ENCODE data around the gene SPACA6. TPM values are rescaled to one million over a fixed set of nuclear protein-coding genes. Genes with fewer than 3 reads are reported as not detected.

SPACA6 gene
- total RNA-seq, 1 experiment from 2014 or later: 18.9 TPM

DNA sequence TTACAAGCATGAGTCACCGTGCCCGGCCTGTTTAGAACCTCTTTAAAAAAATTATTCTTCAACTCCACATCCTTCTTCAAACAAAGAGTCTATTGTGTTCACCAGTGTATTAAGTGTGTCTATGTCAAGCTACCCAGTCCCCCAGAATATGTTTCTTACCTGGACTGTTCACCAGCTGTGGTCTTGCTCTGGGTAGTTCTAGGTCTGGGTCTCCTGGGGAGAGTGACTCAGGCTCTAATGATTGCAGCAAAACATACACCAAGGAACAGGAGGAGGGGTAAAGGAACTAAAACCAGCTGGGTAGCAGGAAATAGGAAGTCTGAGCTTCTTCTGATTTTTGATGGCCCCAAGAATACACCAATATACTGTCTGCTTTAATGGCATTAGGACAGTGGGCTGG is 58.5 kb downstream of the SPACA6 start, which contains the start of gene FPR1:
TSS of gene FPR1 (minus strand) at position 224 of the 400 bp plus-strand sequence. CDS start 4,884 bp downstream, outside the sequence.
- Mint-ChIP-seq H3K9me3 (peaks cover 43 to 90% of the 10 kb centered on the region in 2 experiments), H3K27ac (no peak within 1 kb of the TSS; a peak in 1 of 7 replicates), H3K36me3 (ENCODE audit: insufficient read depth in 1 of 3, low read depth in 3 of 3) (peaks cover 0 to 2% (median 0%) of the 10 kb centered on the region in 3 experiments; a peak in 1 of 7 replicates), H3K4me3 (no peak within 1 kb of the TSS; a peak in 1 of 5 replicates), H3K27me3 (ENCODE audit: low read depth) (peaks cover 18% of the 10 kb centered on the region), H3K4me1 (no peaks in the 10 kb centered on the region)
- WGBS (ENCODE audit: extremely low coverage, insufficient read length, low lambda C conversion rate): no CpG with 5 or more reads among the region's 2 CpGs
- Histone ChIP-seq H4K8ac (replicated peaks; ENCODE audit: insufficient read length, low read depth, low read length) (no peak within 1 kb of the TSS), H3K79me2 (ENCODE audit: insufficient read depth, low read length) (no peaks in the 10 kb centered on the region), H3K4ac (ENCODE audit: low read depth, low read length) (no peak within 1 kb of the TSS), H3T11ph (ENCODE audit: low read length) (no peak within 1 kb of the TSS), H3K4me1 (ENCODE audit: insufficient read depth, low read length) (no peaks in the 10 kb centered on the region), H3K56ac (ENCODE audit: insufficient read length, low read depth, low read length) (no peak within 1 kb of the TSS), H3K4me2 (ENCODE audit: insufficient read depth, insufficient read length, low read length) (no peak within 1 kb of the TSS), H2BK15ac (ENCODE audit: low read depth, low read length) (no peak within 1 kb of the TSS), H3K9ac (ENCODE audit: extremely low read depth, insufficient read length, low read length) (no peak within 1 kb of the TSS), H3K27ac (ENCODE audit: insufficient read length, low read depth, low read length) (no peak within 1 kb of the TSS), H2AFZ (ENCODE audit: low read length) (no peak within 1 kb of the TSS), H3K14ac (ENCODE audit: insufficient read depth, low read length) (no peak within 1 kb of the TSS), H2AK5ac (ENCODE audit: insufficient read length, low read length) (no peak within 1 kb of the TSS), H3K23ac (ENCODE audit: insufficient read length, low read depth, low read length) (no peak within 1 kb of the TSS), H4K91ac (ENCODE audit: insufficient read length, low read depth, low read length) (no peak within 1 kb of the TSS), H3K9me3 (ENCODE audit: control insufficient read depth, low read depth, low read length) (no peaks in the 10 kb centered on the region), H2BK12ac (ENCODE audit: insufficient read length, low read depth, low read length) (no peak within 1 kb of the TSS), H4K5ac (ENCODE audit: insufficient read length, low read depth, low read length) (no peak within 1 kb of the TSS), H3K27me3 (ENCODE audit: insufficient read depth, low read length) (no peaks in the 10 kb centered on the region), H2BK20ac (ENCODE audit: low read depth, low read length, poor library complexity, severe bottlenecking) (no peak within 1 kb of the TSS), H4K20me1 (ENCODE audit: control insufficient read depth, insufficient read depth, insufficient read length) (no peaks in the 10 kb centered on the region), H2BK5ac (ENCODE audit: insufficient read length, low read length) (no peak within 1 kb of the TSS), H3K18ac (ENCODE audit: insufficient read length, low read depth, low read length) (no peak within 1 kb of the TSS), H2BK120ac (ENCODE audit: low read depth, low read length, poor library complexity, severe bottlenecking) (no peak within 1 kb of the TSS), H3K23me2 (ENCODE audit: insufficient read length, low read depth, low read length, poor library complexity, severe bottlenecking) (no peaks in the 10 kb centered on the region), H3K79me1 (ENCODE audit: insufficient read depth, low read depth, low read length, poor library complexity, severe bottlenecking) (no peaks in the 10 kb centered on the region)
- DNase-seq: no peak
- no peak for TF ChIP-seq CTCF (conservative IDR thresholded peaks at IDR 0.05)
